Skeletal muscle cell (primary cell): Measurements from ENCODE around the gene PIEZO2.

Experiments
- DNase-seq: peaks from one replicate; pipeline ENCODE4 v3.0.0-alpha.2; 2010; ENCODE audit warnings: low read depth
- H3K4me3 ChIP-seq: 2 replicates; pipeline ENCODE4 v1.5.1; 2011; ENCODE audit warnings: low read depth, mild to moderate bottlenecking, control low read depth, low read length, moderate library complexity

PIEZO2 gene

GRCh38 chr18:11040823-11041656 lies 108.3 kb downstream of the PIEZO2 start:
- peak; percentile 2 for DNase-seq

DNA sequence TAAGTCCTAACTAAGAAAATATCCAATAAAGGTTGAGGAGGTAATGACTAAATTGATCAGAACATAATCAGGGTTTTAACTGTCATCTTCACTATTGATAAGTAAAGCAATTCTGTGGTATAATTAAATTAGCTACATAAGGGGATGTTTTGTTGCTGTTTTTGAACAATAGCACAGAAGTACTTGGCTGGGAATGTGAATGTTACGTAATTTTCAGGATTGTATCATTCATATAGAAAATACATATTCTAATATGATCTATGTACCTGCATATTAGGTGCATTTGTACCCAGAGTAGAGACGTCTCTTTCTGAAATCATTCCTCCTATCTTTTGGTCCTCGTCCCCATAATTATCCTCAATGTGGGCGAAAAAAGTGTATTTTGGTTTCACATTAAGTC lies 109.0 kb downstream of the PIEZO2 start:
- H3K4me3 ChIP-seq, result no peak overlapping the region
- no peak for DNase-seq

More at GRCh38 chr18:11040823-11041656, 108.3 kb downstream of the PIEZO2 start:
- H3K4me3 ChIP-seq, result no peak overlapping the region

GRCh38 chr18:11037533-11038240 lies 111.7 kb downstream of the PIEZO2 start:
- no peak for DNase-seq
- H3K4me3 ChIP-seq, result no peak overlapping the region

DNA sequence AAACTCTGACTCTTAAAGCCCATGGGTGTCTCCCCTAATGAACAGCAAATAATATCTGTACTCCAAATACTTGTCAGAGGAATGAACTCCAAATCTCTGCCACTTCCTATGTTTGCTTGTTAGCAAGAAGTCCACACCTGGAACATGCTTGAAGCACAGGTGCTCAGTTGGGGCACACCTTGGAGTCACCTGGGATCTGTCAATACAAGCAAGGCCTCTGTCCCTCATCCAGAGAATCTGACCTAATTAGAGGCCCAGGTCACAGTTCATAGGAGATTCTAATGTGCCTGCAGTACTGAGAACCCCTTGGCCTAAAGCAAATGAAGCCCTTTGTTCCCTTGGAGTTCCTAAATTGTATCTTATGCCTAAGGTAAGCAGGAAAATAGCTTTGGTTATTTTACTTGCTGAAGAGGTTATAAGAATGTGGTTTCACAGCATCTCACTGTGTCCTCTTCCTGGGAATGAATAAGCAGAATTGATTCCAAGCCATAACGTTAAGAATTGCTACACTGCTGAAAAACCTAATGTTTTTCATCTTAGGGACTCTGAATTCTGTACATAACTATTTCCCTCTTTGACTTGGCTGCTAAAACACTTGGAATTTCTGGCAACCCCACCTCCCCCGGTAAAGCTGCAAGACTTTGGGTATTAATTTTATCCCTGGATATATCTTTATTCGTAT lies 113.4 kb downstream of the PIEZO2 start:
- no peak overlapping the region for H3K4me3 ChIP-seq
- DNase-seq, result no peak

DNA sequence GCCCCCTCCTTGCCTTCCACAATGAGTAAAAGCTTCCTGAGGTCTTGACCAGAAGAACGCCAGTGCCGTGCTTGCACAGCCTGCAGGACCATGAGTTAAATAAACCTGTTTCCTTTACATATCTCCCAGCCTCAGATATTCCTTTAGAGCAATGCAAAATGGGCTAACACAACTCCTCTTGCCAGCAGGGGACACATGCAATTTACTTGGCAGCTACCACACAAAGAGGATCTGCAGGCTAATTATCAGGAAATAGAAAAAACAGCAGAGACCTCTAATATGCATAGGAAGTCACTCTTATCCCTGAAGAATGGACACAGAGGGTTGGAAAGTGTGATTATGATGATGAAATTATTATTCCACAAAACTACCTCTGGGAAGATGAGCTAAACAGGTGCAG lies 114.0 kb downstream of the PIEZO2 start:
- H3K4me3 ChIP-seq, result no peak overlapping the region
- no peak for DNase-seq

GRCh38 chr18:11034884-11035283 lies 114.5 kb downstream of the PIEZO2 start:
- no peak overlapping the region for H3K4me3 ChIP-seq
- DNase-seq, result no peak

GRCh38 chr18:11033503-11033902 lies 115.9 kb downstream of the PIEZO2 start:
- H3K4me3 ChIP-seq, result no peak overlapping the region
- DNase-seq, result no peak

DNA sequence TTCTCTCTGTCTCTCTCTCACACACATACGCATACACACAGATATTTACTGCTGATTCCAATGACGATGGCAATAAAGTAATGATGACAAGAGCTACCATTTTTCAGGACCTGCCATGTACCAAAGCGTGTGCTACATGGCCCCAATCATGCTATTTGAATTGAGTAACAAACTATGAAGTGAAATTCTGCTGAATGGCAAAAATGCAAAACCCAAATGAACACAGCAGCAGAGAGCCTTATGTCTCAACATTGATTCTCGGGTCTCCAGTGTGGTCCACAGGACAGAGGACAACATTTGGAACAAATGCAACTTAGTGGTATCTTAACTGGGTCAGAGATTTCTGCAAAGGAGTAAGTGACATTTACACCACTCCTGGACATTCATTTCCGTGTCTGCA lies 117.4 kb downstream of the PIEZO2 start:
- H3K4me3 ChIP-seq, result no peak overlapping the region
- DNase-seq, result no peak

GRCh38 chr18:11029021-11029420 lies 120.3 kb downstream of the PIEZO2 start:
- no peak for DNase-seq
- no peak overlapping the region for H3K4me3 ChIP-seq

GRCh38 chr18:11027862-11028261 lies 121.5 kb downstream of the PIEZO2 start:
- H3K4me3 ChIP-seq, result no peak overlapping the region
- DNase-seq, result no peak

GRCh38 chr18:11025671-11026070 lies 123.7 kb downstream of the PIEZO2 start:
- no peak overlapping the region for H3K4me3 ChIP-seq
- DNase-seq, result no peak

DNA sequence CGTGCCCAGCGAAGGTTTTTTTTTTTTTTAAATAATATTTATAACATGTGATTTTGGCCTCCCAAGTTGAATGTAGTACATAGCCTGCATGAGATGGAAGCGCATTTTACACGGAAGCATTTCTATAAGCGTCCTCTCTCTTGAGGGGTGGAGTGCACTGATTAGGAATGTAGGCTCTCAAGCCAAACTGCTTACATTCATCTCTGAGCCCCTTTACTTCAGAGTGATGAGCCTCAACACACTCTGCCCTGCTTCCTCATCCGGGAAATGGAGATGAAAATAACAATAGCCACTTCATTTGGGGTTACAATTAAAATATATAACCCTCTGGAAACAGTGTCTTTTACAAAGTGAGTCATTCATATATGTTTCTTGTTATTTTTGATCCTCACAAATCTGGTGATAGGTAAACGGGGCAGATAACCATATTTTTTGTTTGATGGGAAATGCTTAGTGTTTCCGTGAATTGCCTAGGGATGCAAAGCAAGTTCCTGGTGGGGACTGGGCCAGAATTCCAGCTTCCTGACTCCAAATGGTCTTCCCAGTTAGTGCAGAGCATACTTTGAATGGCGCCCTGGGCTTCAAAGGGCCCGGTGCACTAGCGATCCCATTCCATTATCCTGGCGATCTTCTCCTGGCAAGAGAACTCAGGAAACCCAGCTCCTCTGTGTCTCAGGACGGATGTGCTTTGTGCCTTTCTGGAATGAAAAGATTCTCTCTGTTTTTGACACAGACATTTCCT lies 124.3 kb downstream of the PIEZO2 start:
- DNase-seq, result no peak
- H3K4me3 ChIP-seq, result no peak overlapping the region

DNA sequence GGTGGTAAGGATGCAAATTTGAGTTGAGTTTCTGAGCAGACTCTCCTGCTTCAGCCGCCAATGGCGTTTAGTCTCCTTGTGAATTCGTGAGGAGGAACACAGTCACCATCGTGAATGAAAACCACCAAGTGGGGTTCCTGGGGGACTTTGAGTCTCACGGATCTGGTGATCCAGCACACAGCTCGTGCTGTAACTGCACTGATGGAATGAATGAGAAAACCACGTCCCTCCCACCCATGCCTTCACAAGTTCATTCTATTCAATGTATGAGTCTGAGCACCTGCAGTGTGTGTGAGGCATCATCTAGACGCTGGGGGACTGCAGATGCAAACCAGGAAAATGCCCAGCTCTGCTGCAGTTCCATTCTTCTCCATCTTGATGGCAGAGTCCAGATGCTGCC lies 127.9 kb downstream of the PIEZO2 start:
- no peak overlapping the region for H3K4me3 ChIP-seq
- DNase-seq, result no peak

DNA sequence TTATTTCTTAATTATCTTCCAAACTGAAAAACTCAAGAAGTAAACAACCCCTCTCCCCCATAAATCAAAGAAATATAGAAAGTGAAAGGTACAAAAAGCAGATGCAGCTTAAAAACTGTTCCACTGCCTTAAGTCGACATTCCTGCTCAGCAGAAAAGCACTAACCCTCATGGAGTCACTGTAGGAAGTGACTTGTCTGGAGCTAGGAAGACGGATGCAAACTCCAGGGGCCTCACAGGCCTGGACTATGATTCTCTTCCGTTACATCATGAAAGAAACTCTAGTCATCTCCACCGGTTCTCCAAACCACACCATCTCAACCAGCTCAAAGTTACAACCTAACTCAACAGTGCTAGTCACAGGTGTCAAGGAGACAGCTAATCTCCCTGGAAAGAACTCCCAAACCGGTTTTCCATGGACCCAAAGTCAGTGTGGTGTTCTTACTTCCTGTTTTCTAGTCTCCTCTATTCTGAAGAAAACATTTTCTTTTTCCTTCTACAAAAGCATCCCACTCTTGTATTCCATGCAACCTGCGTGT lies 128.4 kb downstream of the PIEZO2 start:
- H3K4me3 ChIP-seq, result no peak overlapping the region
- DNase-seq, result no peak

DNA sequence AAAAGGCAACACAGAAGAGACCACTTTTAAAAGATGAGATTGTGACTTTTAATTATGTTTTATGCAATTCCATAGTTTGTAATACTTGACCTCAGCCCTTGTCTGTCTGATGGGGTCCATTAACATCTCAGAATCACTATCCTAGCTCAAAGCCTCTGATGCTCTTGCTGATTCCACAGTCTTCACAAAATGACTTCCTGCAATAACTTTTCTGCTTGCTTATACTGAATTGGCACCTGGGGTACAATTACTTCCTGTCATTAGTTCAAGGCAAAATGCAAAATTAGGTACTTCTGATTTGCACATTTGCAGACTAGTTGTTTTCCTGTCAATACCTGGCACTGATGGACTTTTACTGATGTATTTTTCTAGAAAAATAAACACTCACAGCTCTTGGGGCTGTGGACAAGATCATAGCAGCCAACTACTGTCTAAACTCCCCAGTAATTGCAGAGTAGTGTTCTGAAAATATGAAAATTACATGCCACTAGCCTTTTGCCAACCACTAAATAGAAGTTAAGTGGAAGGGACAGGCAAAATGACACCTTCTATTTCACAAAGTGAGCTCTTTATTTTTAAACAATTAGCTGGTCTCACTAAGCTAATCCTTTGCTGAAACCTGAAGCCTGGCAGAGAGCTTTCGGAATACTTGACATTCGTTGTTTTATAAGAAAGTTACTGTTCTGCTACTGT lies 129.1 kb downstream of the PIEZO2 start:
- H3K4me3 ChIP-seq, result no peak overlapping the region
- DNase-seq, result no peak

DNA sequence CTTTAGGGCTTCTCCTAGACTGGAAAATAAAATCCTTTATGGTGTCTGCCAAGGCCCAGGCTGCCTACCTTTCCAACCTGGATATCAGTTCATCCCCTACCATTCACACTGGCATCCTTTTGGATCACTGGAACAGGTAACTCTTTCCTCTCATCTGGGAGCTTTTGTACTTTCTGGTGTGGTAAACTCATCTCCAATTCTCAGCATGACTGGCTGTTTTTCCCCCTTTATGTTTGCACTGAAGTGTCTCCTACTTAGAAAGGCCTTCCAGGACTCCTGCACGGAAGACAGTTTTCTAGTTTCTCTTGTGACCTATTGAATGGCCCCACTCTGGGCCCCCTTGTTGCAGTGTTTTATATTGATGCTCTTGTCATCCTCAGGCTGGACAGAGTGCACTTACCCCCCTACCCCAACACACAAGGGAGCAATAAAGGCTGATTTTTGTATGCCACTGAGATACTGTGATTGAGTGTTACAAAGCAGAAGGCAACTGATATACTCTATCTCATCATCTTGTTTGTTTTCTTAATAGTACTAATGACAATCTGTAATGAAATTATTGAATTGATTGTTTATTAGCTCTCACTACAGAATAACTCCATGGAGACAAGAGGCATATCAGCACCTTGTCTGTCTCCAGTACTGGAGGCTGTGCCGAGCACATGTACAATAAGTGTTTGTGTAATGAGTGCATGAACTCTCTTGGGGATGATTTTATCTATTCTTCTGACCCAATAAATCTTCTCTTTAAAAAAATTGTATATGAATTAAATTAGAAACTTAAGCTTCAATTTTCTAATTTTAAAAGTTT lies 129.9 kb downstream of the PIEZO2 start:
- H3K4me3 ChIP-seq, result no peak overlapping the region

DNA sequence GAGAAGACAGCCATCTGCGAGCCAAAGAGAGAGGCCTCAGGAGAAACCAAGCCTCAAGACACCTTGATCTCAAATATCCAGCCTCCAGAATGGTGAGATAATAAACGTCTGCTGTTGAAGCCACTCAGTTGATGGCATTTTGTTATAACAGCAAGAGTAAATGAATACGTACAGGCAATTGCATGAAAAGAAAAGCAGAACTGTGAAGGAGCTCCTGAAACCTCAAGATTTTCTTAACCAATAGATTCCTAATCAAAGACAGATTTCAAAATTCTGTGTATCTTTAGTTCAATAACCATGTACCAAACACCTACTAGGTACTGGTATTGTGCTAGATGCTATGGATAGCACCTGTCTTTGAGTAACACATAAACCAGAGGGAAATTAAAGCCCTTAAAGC lies 139.5 kb downstream of the PIEZO2 start:
- DNase-seq, result no peak
- H3K4me3 ChIP-seq, result no peak overlapping the region

More for the DNA sequence above, 129.9 kb downstream of the PIEZO2 start:
- no peak for DNase-seq

- DNase-seq, result no peak
- no peak overlapping the region for H3K4me3 ChIP-seq
Measured at GRCh38 chr18:11009147-11009546, 140.2 kb downstream of the PIEZO2 start.
